ENCODE measurements around the gene SPOCK1.

The SPOCK1 gene

DNA sequence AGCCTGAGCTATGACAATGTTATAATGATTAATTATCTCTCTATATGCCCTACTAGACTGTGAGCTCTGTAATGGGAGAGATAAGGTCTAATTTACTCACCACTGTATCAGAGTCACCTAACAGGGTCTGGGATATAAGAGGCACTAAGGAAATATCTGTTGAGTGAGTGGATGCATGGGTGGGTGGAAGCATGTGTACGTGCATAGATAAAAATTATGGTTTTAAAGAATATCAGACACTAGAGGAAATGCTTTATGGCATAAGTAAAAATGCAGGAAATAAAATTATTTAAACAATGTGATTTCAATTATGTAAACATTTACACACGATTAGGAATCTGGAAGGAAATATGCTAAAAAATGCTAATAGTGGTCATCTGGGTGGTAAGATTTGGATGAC, 137.8 kb downstream of the SPOCK1 start:
- Mint-ChIP-seq H3K36me3 (no peaks in the 10 kb centered on the region), H3K27ac (no peak overlapping the region), H3K27me3 (peaks cover 0 to 9% of the 10 kb centered on the region in 2 donors), H3K9me3 (peaks cover 0 to 1% of the 10 kb centered on the region in 2 donors), H3K4me3 (no peak overlapping the region), H3K4me1 (no peaks in the 10 kb centered on the region)
- DNase-seq: no peak
- no peak for ATAC-seq (replicated peaks)

DNA sequence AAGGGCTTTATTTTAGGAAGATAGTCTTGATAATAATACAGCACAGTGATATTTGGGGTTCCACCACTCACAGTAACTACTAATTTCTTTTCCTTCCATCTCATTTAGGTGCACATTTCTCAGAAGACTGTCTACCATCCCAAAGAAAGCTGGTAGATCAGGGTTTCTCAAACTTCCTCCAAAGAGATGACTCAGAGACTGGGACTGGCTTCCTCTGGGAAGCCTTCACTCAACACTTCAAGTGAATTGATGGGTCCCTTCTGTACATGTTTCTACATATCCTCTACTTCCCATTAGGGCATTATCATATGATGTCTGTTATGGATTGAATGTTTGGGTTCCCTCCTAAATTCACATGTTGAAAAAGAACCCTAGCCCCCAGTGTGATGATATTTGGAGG, 138.5 kb downstream of the SPOCK1 start:
- H3K9me3 Mint-ChIP-seq: peaks cover 0 to 1% of the 10 kb centered on the region in 2 donors
- DNase-seq (no peak), ATAC-seq (replicated peaks) (no peak)
- H3K27ac Mint-ChIP-seq: no peak overlapping the region
- H3K4me1 Mint-ChIP-seq: no peaks in the 10 kb centered on the region
- no peak overlapping the region for H3K4me3 Mint-ChIP-seq
- peaks cover 0 to 16% of the 10 kb centered on the region in 2 donors for H3K27me3 Mint-ChIP-seq
- H3K36me3 Mint-ChIP-seq: no peaks in the 10 kb centered on the region

DNA sequence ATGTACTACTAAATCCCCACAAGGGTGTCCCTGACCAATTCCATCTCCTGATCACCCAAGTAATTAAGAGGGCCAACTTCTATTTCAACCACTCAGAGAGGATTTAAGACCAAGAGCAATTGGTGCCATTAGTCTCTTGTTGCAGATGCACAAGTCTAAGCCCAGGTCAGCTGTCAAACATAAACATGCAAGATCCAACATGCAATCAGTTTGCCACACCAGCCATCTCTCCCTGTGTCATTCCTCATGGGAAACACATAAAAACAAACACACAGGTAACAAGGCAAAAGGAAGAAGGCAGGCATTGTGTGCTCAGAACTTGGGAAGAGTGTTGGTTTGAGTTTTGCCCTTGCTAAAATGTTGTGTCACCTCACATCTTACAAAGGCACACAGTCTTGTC, 139.2 kb downstream of the SPOCK1 start:
- H3K4me3 Mint-ChIP-seq: no peak overlapping the region
- DNase-seq (no peak), ATAC-seq (replicated peaks) (no peak)
- H3K9me3 Mint-ChIP-seq: peaks cover 0 to 1% of the 10 kb centered on the region in 2 donors
- no peaks in the 10 kb centered on the region for H3K4me1 Mint-ChIP-seq
- no peak overlapping the region for H3K27ac Mint-ChIP-seq
- no peaks in the 10 kb centered on the region for H3K36me3 Mint-ChIP-seq
- H3K27me3 Mint-ChIP-seq: peaks cover 0 to 17% of the 10 kb centered on the region in 2 donors

- ATAC-seq (replicated peaks): no peak
- Mint-ChIP-seq H3K4me1 (no peaks in the 10 kb centered on the region), H3K9me3 (peaks cover 0 to 1% of the 10 kb centered on the region in 2 donors), H3K27me3 (peaks cover 9 to 17% of the 10 kb centered on the region in 2 donors), H3K27ac (no peak overlapping the region), H3K36me3 (no peaks in the 10 kb centered on the region), H3K4me3 (no peak overlapping the region)
- DNase-seq: no peak
Measured at GRCh38 chr5:137357436-137357835, 141.7 kb downstream of the SPOCK1 start.

- no peak overlapping the region for H3K27ac Mint-ChIP-seq
- ATAC-seq (replicated peaks) (no peak), DNase-seq (no peak)
- no peaks in the 10 kb centered on the region for H3K36me3 Mint-ChIP-seq
- peaks cover 9 to 17% of the 10 kb centered on the region in 2 donors for H3K27me3 Mint-ChIP-seq
- H3K9me3 Mint-ChIP-seq: peaks cover 0 to 1% of the 10 kb centered on the region in 2 donors
- no peaks in the 10 kb centered on the region for H3K4me1 Mint-ChIP-seq
- H3K4me3 Mint-ChIP-seq: no peak overlapping the region
Measured at GRCh38 chr5:137356127-137356526, 143.0 kb downstream of the SPOCK1 start.

DNA sequence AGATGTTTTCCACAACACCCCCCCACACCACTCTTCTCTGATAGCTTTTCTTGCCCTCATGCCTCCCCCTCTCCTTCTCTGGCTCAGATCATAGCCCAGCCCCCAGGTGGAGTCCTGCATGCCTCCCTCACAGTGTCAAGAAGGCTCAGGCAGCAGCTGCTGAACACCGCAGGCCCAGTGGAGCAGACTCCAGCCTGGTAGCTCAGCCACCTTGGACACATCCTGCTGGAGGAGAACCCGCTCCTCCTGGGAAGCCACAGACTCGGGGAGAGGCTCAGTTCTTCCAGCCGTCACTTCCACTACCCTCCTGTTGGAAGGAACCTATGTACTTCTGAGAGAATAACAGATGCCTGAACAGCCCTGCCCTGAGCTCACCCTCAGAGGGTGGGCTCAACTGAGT, 143.4 kb downstream of the SPOCK1 start:
- ATAC-seq (replicated peaks) (no peak), DNase-seq (no peak)
- Mint-ChIP-seq H3K9me3 (peaks cover 0 to 1% of the 10 kb centered on the region in 2 donors), H3K27me3 (peaks cover 9 to 17% of the 10 kb centered on the region in 2 donors), H3K36me3 (no peaks in the 10 kb centered on the region), H3K4me1 (no peaks in the 10 kb centered on the region), H3K27ac (no peak overlapping the region), H3K4me3 (no peak overlapping the region)

DNA sequence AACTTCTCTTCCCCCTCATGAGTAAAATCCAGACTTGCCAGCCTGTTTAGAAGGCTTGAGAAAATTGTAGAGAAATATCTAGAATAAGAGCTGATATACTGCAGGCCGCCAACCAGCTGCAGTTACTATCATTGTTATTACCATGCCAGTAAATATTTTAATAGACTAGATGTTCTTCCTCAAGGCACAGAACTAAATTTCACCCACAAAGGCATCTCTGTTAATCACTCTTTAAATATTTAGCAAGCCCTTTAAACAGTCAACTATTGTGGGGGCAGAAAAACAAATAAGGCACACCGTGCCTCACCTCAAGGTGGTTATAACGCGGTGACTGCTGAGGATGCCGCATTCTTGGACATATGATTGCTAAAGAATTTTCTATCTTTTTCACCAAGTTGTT, 147.0 kb downstream of the SPOCK1 start:
- Mint-ChIP-seq H3K27me3 (peaks cover 9 to 11% of the 10 kb centered on the region in 2 donors), H3K4me3 (no peak overlapping the region), H3K27ac (no peak overlapping the region), H3K36me3 (no peaks in the 10 kb centered on the region), H3K4me1 (no peaks in the 10 kb centered on the region), H3K9me3 (peaks cover 0 to 1% of the 10 kb centered on the region in 2 donors)
- ATAC-seq (replicated peaks) (no peak), DNase-seq (no peak)

GRCh38 chr5:137350791-137351190, 148.3 kb downstream of the SPOCK1 start:
- H3K27me3 Mint-ChIP-seq: peaks cover 3 to 9% of the 10 kb centered on the region in 2 donors
- H3K4me1 Mint-ChIP-seq: no peaks in the 10 kb centered on the region
- H3K9me3 Mint-ChIP-seq: peaks cover 0 to 1% of the 10 kb centered on the region in 2 donors
- H3K27ac Mint-ChIP-seq: no peak overlapping the region
- H3K36me3 Mint-ChIP-seq: no peaks in the 10 kb centered on the region
- no peak for ATAC-seq (replicated peaks)
- no peak overlapping the region for H3K4me3 Mint-ChIP-seq
- no peak for DNase-seq

DNA sequence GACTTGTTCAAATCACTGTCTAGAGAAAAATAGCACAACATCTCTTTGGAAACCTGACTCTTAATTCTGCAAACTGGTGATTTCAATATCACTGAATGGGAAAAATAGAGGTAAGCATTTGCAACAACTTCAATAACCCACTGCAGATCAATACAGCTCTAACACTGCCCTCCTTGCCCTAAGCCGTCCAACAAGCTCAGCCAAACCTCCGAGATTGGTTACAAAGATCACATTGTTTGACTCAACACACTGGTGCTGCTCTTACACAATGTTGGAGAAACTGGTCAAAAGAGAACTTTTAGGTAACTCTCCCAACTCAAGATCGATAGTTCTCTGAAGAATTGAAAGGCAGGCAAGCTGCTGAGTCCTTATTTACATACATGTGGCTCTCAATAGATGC, 150.4 kb downstream of the SPOCK1 start:
- Mint-ChIP-seq H3K9me3 (peaks cover 0 to 1% of the 10 kb centered on the region in 2 donors), H3K27me3 (peaks cover 0 to 1% of the 10 kb centered on the region in 2 donors), H3K4me1 (no peaks in the 10 kb centered on the region), H3K27ac (no peak overlapping the region), H3K36me3 (no peaks in the 10 kb centered on the region), H3K4me3 (no peak overlapping the region)
- DNase-seq (no peak), ATAC-seq (replicated peaks) (no peak)

- Mint-ChIP-seq H3K4me1 (no peaks in the 10 kb centered on the region), H3K9me3 (peaks cover 0 to 1% of the 10 kb centered on the region in 2 donors), H3K4me3 (no peak overlapping the region), H3K27me3 (no peaks in the 10 kb centered on the region), H3K27ac (no peak overlapping the region), H3K36me3 (no peaks in the 10 kb centered on the region)
- ATAC-seq (replicated peaks) (no peak), DNase-seq (no peak)
Measured at GRCh38 chr5:137347865-137348264, 151.3 kb downstream of the SPOCK1 start.

GRCh38 chr5:137346281-137346680, 152.8 kb downstream of the SPOCK1 start:
- Mint-ChIP-seq H3K4me1 (no peaks in the 10 kb centered on the region), H3K27ac (no peak overlapping the region), H3K4me3 (no peak overlapping the region), H3K9me3 (peaks cover 0 to 1% of the 10 kb centered on the region in 2 donors), H3K36me3 (no peaks in the 10 kb centered on the region), H3K27me3 (no peaks in the 10 kb centered on the region)
- ATAC-seq (replicated peaks): no peak
- DNase-seq: no peak

DNA sequence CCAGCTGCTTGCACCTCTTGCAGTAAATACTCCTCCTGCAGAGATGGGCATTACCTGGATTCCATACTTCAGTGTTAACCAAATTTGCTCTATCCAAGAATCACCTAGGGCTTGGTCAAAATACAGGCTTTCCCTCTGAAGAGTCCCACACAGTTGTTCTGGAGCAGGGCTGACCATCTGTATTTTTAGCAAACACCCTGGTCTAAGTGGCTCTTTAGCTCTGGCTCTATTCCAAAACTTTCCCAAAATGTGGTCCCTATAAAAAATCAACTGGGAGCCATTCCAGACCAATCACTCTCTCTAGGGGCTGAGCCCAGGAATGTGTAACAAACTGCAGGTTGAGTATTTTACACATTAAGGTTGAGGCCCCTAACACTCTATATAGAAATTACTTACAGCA, 153.7 kb downstream of the SPOCK1 start:
- Mint-ChIP-seq H3K4me1 (no peaks in the 10 kb centered on the region), H3K36me3 (no peaks in the 10 kb centered on the region), H3K27me3 (no peaks in the 10 kb centered on the region), H3K4me3 (no peak overlapping the region), H3K9me3 (peaks cover 0 to 1% of the 10 kb centered on the region in 2 donors), H3K27ac (no peak overlapping the region)
- DNase-seq (no peak), ATAC-seq (replicated peaks) (no peak)

- Mint-ChIP-seq H3K36me3 (no peaks in the 10 kb centered on the region), H3K4me1 (no peaks in the 10 kb centered on the region), H3K4me3 (no peak overlapping the region), H3K9me3 (peaks cover 0 to 1% of the 10 kb centered on the region in 2 donors), H3K27ac (no peak overlapping the region), H3K27me3 (no peaks in the 10 kb centered on the region)
- DNase-seq (no peak), ATAC-seq (replicated peaks) (no peak)
Measured at GRCh38 chr5:137344723-137345322, 154.3 kb downstream of the SPOCK1 start.

GRCh38 chr5:137344021-137344420, 155.1 kb downstream of the SPOCK1 start:
- ATAC-seq (replicated peaks): no peak
- H3K27me3 Mint-ChIP-seq: no peaks in the 10 kb centered on the region
- no peak overlapping the region for H3K4me3 Mint-ChIP-seq
- H3K27ac Mint-ChIP-seq: no peak overlapping the region
- H3K36me3 Mint-ChIP-seq: no peaks in the 10 kb centered on the region
- no peaks in the 10 kb centered on the region for H3K4me1 Mint-ChIP-seq
- H3K9me3 Mint-ChIP-seq: peaks cover 0 to 1% of the 10 kb centered on the region in 2 donors
- no peak for DNase-seq

DNA sequence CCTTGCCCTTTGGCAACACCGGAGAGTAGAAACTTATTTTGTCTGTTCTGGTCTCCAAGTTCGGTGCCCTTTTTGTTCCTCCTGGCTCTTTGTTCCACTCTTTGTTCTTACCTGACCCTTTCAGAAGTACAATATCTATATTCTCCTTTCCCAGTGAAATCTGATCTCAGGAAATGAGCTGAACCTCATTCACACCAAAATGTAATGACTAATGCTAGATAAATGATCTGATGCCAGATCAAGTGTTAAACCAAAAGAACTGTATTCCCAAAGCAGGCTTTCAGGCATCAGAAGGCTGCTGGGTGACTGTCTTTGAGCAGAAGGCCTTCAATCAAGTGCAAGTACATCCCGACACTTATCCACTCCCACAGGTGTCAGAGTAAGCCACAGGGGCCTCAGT, 156.4 kb downstream of the SPOCK1 start:
- no peak for ATAC-seq (replicated peaks)
- peaks cover 0 to 1% of the 10 kb centered on the region in 2 donors for H3K9me3 Mint-ChIP-seq
- no peaks in the 10 kb centered on the region for H3K36me3 Mint-ChIP-seq
- DNase-seq: no peak
- no peaks in the 10 kb centered on the region for H3K4me1 Mint-ChIP-seq
- no peak overlapping the region for H3K27ac Mint-ChIP-seq
- no peaks in the 10 kb centered on the region for H3K27me3 Mint-ChIP-seq
- no peak overlapping the region for H3K4me3 Mint-ChIP-seq

- no peaks in the 10 kb centered on the region for H3K27me3 Mint-ChIP-seq
- H3K9me3 Mint-ChIP-seq: no peaks in the 10 kb centered on the region
- ATAC-seq (replicated peaks): no peak
- H3K4me3 Mint-ChIP-seq: no peak overlapping the region
- no peak overlapping the region for H3K27ac Mint-ChIP-seq
- no peaks in the 10 kb centered on the region for H3K36me3 Mint-ChIP-seq
- DNase-seq: no peak
- no peaks in the 10 kb centered on the region for H3K4me1 Mint-ChIP-seq
Measured at GRCh38 chr5:137341831-137342230, 157.3 kb downstream of the SPOCK1 start.

All from stimulated activated naive B cell treated with anti-CD40 and anti-IgM and Interleukin-4, amounts not matched to agents 10 μg/mL and 1 μg/mL and 100 μg/mL, for 72 hours (primary cell).